Stimulated activated CD4-positive, alpha-beta T cell treated with anti-CD3 and anti-CD28 coated beads, Interleukin-1b, Interleukin-23, amount 100 ng/mL, for 24 hours (primary cell): Measurements from ENCODE around the gene FOSL2.

ENCODE experiments used
- DNase-seq, 4 experiments: peaks; one replicate each; pipeline ENCODE4 v3.0.0-alpha.2; 2020; ENCODE audit warnings: low read depth in 4 of 4, low spot score in 1 of 4

Gene FOSL2

GRCh38 chr2:28447943-28448792, 55.5 kb downstream of the FOSL2 start:
- DNase-seq, result no peak

- DNase-seq, result no peak
Measured at GRCh38 chr2:28448793-28449100, 56.1 kb downstream of the FOSL2 start.

GRCh38 chr2:28449126-28449487, 56.4 kb downstream of the FOSL2 start:
- no peak for DNase-seq

GRCh38 chr2:28449488-28450395, 57.1 kb downstream of the FOSL2 start:
- DNase-seq, result peak; percentile 52 to 92 (median 74)

- DNase-seq, result no peak
Measured at GRCh38 chr2:28450901-28451565, 58.4 kb downstream of the FOSL2 start.

- DNase-seq, result no peak
Measured at GRCh38 chr2:28451793-28452533, 59.3 kb downstream of the FOSL2 start.

DNA sequence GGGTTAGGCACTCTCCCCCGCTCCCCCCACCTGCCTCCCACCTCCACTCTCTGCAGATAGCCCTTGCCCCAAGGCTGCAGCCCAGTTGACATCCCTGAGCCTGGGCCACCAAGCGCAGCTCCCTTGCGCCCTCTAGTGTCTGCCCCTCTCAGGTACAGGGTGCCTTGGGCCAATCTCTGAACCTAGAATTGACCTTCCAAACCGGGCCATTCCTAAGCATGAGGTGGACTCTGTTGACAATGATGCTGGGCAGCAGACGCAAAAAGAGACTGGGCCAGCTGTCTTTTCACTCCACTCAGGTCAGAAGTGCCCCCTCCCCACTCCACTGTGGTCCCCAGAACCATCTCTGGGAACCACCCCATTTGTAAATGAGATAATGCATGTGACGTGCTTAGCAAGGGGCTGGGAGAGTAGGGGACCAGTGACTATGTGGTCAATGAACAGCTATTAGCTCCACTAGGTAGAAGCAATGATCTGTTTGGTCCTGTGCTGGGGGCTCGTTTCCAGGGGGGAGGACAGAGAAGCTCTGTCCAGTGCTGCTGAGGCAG, 60.0 kb downstream of the FOSL2 start:
- DNase-seq, result peak; percentile 74 to 80 (median 76)

GRCh38 chr2:28453396-28453795, 60.7 kb downstream of the FOSL2 start:
- no peak for DNase-seq

DNA sequence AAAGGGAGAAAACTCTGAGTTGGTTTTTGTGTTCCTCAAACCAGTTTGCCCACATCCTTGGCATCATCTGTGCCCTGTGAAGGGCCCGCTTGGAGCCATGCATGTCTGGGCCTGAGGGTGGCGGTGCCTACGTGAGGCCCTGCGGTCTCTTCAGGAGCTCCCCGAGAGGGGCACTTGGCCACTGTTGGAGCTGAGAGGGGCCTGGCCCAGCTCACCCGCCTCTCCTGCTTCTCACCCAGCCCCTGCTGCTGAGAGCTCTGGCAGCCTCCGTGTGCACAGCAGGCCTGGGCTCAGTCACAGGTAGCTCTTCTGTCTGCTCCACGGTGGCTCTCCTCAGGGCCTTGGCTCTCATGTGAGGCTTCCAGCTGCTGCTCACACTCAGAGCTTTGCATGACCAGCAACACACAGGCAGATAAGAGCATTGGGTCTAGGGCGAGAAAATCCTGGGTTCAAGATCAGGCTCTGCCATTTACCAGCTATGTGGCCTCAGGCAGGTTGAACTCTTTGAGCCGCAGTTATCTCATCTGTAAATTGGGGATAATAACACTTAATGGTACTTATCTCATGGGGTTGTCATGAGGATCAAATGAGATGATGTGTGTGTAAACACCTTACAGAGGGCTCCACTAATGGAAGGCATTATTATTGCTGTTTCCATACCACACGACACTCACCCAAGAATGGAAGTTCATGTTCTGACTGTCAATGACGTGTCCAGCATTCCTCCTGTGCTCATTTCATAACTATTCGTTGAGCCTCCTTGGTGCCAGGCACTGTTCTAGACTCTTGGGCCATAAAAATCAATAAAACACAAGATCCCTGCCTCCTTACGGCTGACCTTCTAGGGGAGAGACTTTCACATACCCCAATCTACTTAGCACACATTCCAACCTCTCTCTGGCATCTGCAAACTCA, 61.6 kb downstream of the FOSL2 start:
- no peak for DNase-seq

GRCh38 chr2:28457237-28457636, 64.6 kb downstream of the FOSL2 start:
- no peak for DNase-seq

- DNase-seq, result no peak
Measured at GRCh38 chr2:28461056-28461455, 68.4 kb downstream of the FOSL2 start.

GRCh38 chr2:28462122-28462521, 69.5 kb downstream of the FOSL2 start:
- no peak for DNase-seq

DNA sequence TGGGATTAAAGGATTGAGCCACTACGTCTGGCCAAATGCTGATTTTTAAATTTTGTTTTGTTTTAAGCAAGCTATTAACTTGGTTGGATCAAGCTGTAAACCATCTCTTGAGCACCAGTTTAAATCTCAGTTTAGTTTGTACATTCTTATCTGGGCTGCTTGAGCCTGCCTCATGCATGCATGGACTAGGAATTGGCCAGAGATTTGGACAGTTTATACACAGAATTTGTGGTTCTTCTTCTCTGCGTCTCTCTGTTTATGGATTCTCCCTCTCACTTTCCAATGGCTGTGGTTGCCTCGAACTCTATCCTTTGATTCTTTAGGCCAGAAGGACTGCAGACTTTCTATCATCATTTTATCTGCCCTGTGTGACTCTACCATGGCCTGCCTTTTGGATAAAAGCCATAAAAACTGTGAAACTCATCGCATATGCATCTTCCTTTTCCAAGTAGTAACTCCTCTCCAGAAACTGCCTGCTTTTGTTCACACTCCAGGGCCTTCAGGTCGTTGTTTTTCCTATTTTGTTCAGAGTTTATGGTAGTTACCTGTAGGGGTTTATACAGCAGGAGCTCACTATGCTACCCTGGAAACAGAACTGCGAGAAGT, 70.7 kb downstream of the FOSL2 start:
- no peak for DNase-seq

DNA sequence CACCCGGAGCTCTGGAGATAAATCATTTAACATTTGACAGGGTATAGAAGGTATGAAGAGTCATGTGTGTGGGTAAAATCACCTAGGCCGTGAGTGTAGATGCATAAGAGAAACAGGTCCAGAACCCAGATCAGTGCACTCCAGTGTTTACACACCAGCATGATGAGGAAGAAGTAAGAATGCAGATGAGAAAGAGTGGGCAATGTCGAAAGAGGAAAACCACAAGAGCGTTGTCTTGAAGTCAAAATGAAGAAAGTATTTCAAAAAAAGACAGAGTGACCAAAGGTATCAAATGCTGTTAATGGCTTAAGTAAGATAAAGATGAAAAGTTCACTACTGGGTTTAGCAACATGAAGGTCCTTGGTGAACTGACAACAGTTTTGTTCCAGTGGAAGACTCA, 71.2 kb downstream of the FOSL2 start:
- no peak for DNase-seq

- no peak for DNase-seq
Measured at GRCh38 chr2:28465148-28465885, 72.7 kb downstream of the FOSL2 start.
